GM19455 (cell line): ENCODE data around the gene ADD1.
"Not testable (repeated sequence)": the region's sequence is repeated elsewhere in the genome, so short reads cannot be mapped to it uniquely, and the experiment has no call there.

Experiments
- ATAC-seq: cut with Tn5 transposase; IDR thresholded peaks from one replicate; pipeline ENCODE4 v1.9.1; 2021; ENCODE audit not compliant: unreplicated experiment

The ADD1 gene

GRCh38 chr4:2942532-2943363, 99.1 kb downstream of the ADD1 start:
- ATAC-seq: no peak

- no peak for ATAC-seq
These were observed 99.9 kb downstream of the ADD1 start for GRCh38 chr4:2943364-2944090.

- ATAC-seq: no peak
These were observed 100.4 kb downstream of the ADD1 start for GRCh38 chr4:2944091-2944482.

GRCh38 chr4:2944586-2945526, 101.2 kb downstream of the ADD1 start:
- no peak for ATAC-seq

- not testable (repeated sequence) for ATAC-seq
These were observed 102.3 kb downstream of the ADD1 start for GRCh38 chr4:2945619-2946604.

GRCh38 chr4:2946812-2947600, 103.4 kb downstream of the ADD1 start:
- no peak for ATAC-seq

GRCh38 chr4:2947926-2948325, 104.3 kb downstream of the ADD1 start:
- ATAC-seq: no peak

- ATAC-seq: no peak
These were observed 105.5 kb downstream of the ADD1 start for GRCh38 chr4:2948895-2949781.

GRCh38 chr4:2949782-2950125, 106.1 kb downstream of the ADD1 start:
- ATAC-seq: no peak

- no peak for ATAC-seq
These were observed 106.8 kb downstream of the ADD1 start for GRCh38 chr4:2950221-2950989.

- ATAC-seq: no peak
These were observed 109.9 kb downstream of the ADD1 start for GRCh38 chr4:2953496-2953895.

GRCh38 chr4:2954358-2955185, 110.9 kb downstream of the ADD1 start:
- no peak for ATAC-seq

GRCh38 chr4:2955186-2956044, 111.8 kb downstream of the ADD1 start:
- not testable (repeated sequence) for ATAC-seq

- ATAC-seq: no peak
These were observed 114.8 kb downstream of the ADD1 start for GRCh38 chr4:2958446-2958845.

- not testable (repeated sequence) for ATAC-seq
These were observed 116.8 kb downstream of the ADD1 start for GRCh38 chr4:2960450-2960849.

GRCh38 chr4:2961421-2961810, 117.8 kb downstream of the ADD1 start:
- no peak for ATAC-seq
